GM12878 (cell line): ENCODE results near the gene KLK3. TPM values are rescaled to one million over a fixed set of nuclear protein-coding genes. Genes with fewer than 3 reads are reported as not detected.

ENCODE experiments used
- HDGF ChIP-seq: fragments of 450-650 bp; IDR thresholded peaks from 2 replicates; pipeline ENCODE4 v1.6.1; 2016; ENCODE audit warnings: antibody characterized with exemption
- HSF1 ChIP-seq: fragments of 150-350 bp; IDR thresholded peaks from 2 replicates; pipeline ENCODE4 v1.6.1; 2014; ENCODE audit warnings: mild to moderate bottlenecking, low read depth, low read length
- IRF4 ChIP-seq: IDR thresholded peaks from 2 replicates; pipeline ENCODE4 v1.6.1; 2011; ENCODE audit warnings: low read depth, low read length
- KDM1A ChIP-seq: fragments of 200-600 bp; sonication (generic); IDR thresholded peaks from 2 replicates; pipeline ENCODE4 v1.6.1; 2016; ENCODE audit warnings: borderline replicate concordance
- NBN ChIP-seq: fragments of 450-650 bp; IDR thresholded peaks from 2 replicates; pipeline ENCODE4 v1.6.1; 2016
- NFXL1 ChIP-seq: fragments of 450-650 bp; IDR thresholded peaks from 2 replicates; pipeline ENCODE4 v1.6.1; 2017; ENCODE audit warnings: antibody characterized with exemption, mild to moderate bottlenecking, borderline replicate concordance
- POLR2AphosphoS5 ChIP-seq: IDR thresholded peaks from 2 replicates; pipeline ENCODE4 v1.6.1; 2011; ENCODE audit warnings: mild to moderate bottlenecking, low read length, inconsistent platforms
- RAD21 ChIP-seq: IDR thresholded peaks from 2 replicates; pipeline ENCODE4 v1.6.1; 2011; ENCODE audit warnings: mild to moderate bottlenecking, low read depth, low read length, moderate library complexity; ENCODE audit not compliant: insufficient read depth
- STAT1 ChIP-seq: fragments of 450-650 bp; conservative IDR thresholded peaks from 2 replicates; pipeline ENCODE4 v1.6.1; 2014; ENCODE audit warnings: antibody characterized with exemption, mild to moderate bottlenecking
- TCF3 ChIP-seq: IDR thresholded peaks from 2 replicates; pipeline ENCODE4 v1.6.1; 2012; ENCODE audit warnings: low read depth, mild to moderate bottlenecking, low read length, borderline replicate concordance; ENCODE audit not compliant: insufficient read depth
- polyA plus RNA-seq, 11 experiments: library from polyadenylated mRNA; depleted of rRNA in 4 of 11; unstranded in 6 of 11; stranded (reverse) in 5 of 11; fragments of >200 nt; fragmentation: Nextera tagmentation in 4 of 11; fragmentation: Illumina TruSeq in 1 of 11; extraction: Ambion mirVana in 4 of 11; extraction: Trizol in 1 of 11; gene quantifications; 1 replicate in 1 of 11; 2 replicates in 10 of 11; pipeline versions ENCODE4 v1.2.1 to v1.2.3, GENCODE V29; 2011 to 2016; ENCODE audit warnings: inconsistent platforms in 2 of 11, missing spikeins in 2 of 11, low read depth in 1 of 11
- total RNA-seq, 4 experiments: library from RNA; depleted of rRNA in 3 of 4; stranded (reverse); fragments of >200 nt in 3 of 4; fragmentation: Illumina TruSeq in 1 of 4; extraction: Trizol in 1 of 4; gene quantifications; 2 replicates each; pipeline versions ENCODE4 v1.2.1 to v1.2.3, GENCODE V29; 2013 to 2021
- TF ChIP-seq, protein P1 (sequence below): fragments of 450-650 bp; formaldehyde crosslinking; IDR thresholded peaks from 2 replicates; pipeline ENCODE4 v1.4.0; 2022; ENCODE audit warnings: mild to moderate bottlenecking, moderate library complexity
- TF ChIP-seq, protein P2 (sequence below): fragments of 450-650 bp; IDR thresholded peaks from 2 replicates; pipeline ENCODE4 v1.6.1; 2017; ENCODE audit warnings: antibody characterized with exemption, mild to moderate bottlenecking, moderate library complexity
- TF ChIP-seq, protein P3 (sequence below): fragments of 450-650 bp; IDR thresholded peaks from 2 replicates; pipeline ENCODE4 v1.6.1; 2018; ENCODE audit warnings: borderline replicate concordance, mild to moderate bottlenecking; ENCODE audit not compliant: partially characterized antibody

KLK3 gene
- total and polyA plus RNA-seq, 10 of the 15 experiments (the other 5 are each of a cell fraction or from before 2014, with no cell fraction given), result 0.31 TPM; not detected in 9

- TF ChIP-seq, protein P1, sequence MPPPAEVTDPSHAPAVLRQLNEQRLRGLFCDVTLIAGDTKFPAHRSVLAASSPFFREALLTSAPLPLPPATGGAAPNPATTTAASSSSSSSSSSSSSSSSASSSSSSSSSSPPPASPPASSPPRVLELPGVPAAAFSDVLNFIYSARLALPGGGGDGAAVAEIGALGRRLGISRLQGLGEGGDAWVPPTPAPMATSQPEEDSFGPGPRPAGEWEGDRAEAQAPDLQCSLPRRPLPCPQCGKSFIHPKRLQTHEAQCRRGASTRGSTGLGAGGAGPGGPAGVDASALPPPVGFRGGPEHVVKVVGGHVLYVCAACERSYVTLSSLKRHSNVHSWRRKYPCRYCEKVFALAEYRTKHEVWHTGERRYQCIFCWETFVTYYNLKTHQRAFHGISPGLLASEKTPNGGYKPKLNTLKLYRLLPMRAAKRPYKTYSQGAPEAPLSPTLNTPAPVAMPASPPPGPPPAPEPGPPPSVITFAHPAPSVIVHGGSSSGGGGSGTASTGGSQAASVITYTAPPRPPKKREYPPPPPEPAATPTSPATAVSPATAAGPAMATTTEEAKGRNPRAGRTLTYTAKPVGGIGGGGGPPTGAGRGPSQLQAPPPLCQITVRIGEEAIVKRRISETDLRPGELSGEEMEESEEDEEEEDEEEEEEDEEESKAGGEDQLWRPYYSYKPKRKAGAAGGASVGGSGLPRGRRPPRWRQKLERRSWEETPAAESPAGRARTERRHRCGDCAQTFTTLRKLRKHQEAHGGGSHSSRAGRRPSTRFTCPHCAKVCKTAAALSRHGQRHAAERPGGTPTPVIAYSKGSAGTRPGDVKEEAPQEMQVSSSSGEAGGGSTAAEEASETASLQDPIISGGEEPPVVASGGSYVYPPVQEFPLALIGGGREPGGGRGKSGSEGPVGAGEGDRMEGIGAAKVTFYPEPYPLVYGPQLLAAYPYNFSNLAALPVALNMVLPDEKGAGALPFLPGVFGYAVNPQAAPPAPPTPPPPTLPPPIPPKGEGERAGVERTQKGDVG (CRISPR knock-in tag), result 0 out of 2 replicates have a peak, but pooled peaks have one; percentile 58
- no peak for TF ChIP-seq KDM1A
- TF ChIP-seq, protein P2, sequence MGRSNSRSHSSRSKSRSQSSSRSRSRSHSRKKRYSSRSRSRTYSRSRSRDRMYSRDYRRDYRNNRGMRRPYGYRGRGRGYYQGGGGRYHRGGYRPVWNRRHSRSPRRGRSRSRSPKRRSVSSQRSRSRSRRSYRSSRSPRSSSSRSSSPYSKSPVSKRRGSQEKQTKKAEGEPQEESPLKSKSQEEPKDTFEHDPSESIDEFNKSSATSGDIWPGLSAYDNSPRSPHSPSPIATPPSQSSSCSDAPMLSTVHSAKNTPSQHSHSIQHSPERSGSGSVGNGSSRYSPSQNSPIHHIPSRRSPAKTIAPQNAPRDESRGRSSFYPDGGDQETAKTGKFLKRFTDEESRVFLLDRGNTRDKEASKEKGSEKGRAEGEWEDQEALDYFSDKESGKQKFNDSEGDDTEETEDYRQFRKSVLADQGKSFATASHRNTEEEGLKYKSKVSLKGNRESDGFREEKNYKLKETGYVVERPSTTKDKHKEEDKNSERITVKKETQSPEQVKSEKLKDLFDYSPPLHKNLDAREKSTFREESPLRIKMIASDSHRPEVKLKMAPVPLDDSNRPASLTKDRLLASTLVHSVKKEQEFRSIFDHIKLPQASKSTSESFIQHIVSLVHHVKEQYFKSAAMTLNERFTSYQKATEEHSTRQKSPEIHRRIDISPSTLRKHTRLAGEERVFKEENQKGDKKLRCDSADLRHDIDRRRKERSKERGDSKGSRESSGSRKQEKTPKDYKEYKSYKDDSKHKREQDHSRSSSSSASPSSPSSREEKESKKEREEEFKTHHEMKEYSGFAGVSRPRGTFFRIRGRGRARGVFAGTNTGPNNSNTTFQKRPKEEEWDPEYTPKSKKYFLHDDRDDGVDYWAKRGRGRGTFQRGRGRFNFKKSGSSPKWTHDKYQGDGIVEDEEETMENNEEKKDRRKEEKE, result no peak
- TF ChIP-seq NFXL1, result no peak
- no peak for TF ChIP-seq HSF1
- TF ChIP-seq, protein P3, sequence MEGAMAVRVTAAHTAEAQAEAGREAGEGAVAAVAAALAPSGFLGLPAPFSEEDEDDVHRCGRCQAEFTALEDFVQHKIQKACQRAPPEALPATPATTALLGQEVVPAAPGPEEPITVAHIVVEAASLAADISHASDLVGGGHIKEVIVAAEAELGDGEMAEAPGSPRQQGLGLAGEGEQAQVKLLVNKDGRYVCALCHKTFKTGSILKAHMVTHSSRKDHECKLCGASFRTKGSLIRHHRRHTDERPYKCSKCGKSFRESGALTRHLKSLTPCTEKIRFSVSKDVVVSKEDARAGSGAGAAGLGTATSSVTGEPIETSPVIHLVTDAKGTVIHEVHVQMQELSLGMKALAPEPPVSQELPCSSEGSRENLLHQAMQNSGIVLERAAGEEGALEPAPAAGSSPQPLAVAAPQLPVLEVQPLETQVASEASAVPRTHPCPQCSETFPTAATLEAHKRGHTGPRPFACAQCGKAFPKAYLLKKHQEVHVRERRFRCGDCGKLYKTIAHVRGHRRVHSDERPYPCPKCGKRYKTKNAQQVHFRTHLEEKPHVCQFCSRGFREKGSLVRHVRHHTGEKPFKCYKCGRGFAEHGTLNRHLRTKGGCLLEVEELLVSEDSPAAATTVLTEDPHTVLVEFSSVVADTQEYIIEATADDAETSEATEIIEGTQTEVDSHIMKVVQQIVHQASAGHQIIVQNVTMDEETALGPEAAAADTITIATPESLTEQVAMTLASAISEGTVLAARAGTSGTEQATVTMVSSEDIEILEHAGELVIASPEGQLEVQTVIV, result no peak
- peak; percentile 22; the same call in 1 of the 2 replicates for TF ChIP-seq RAD21
- TF ChIP-seq IRF4, result 0 out of 2 replicates have a peak, but pooled peaks have one; percentile 5
- TF ChIP-seq POLR2AphosphoS5, result no peak
- peak; percentile 27; the same call in 1 of the 2 replicates for TF ChIP-seq NBN
- TF ChIP-seq TCF3, result no peak
- 0 out of 2 replicates have a peak, but pooled peaks have one; percentile 64 for TF ChIP-seq STAT1
- TF ChIP-seq HDGF, result peak; percentile 87; the same call in 1 of the 2 replicates
These were observed 42.9 kb downstream of the KLK3 start (continued) for GRCh38 chr19:50897612-50898011.
